HG02588 (cell line): ENCODE measurements around the gene ULK4.

ENCODE experiments used
- ATAC-seq: cut with Tn5 transposase; IDR thresholded peaks from one replicate; pipeline ENCODE4 v1.9.1; 2021; ENCODE audit warnings: mild to moderate bottlenecking, moderate library complexity; ENCODE audit not compliant: unreplicated experiment

The ULK4 gene

GRCh38 chr3:41241800-41242571 is 719.9 kb downstream of the ULK4 start:
- no peak for ATAC-seq

GRCh38 chr3:41241161-41241560 is 720.7 kb downstream of the ULK4 start:
- no peak for ATAC-seq

- no peak for ATAC-seq
Observed at GRCh38 chr3:41239587-41239986, 722.3 kb downstream of the ULK4 start.

- ATAC-seq = no peak
Observed at GRCh38 chr3:41237907-41238306, 724.0 kb downstream of the ULK4 start.

GRCh38 chr3:41236228-41236627 is 725.7 kb downstream of the ULK4 start:
- ATAC-seq = no peak

GRCh38 chr3:41234823-41235721 is 726.8 kb downstream of the ULK4 start:
- ATAC-seq = no peak

- ATAC-seq = no peak
Observed at GRCh38 chr3:41224120-41224806, 737.6 kb downstream of the ULK4 start.

GRCh38 chr3:41223691-41224090 is 738.2 kb downstream of the ULK4 start:
- ATAC-seq = no peak

- ATAC-seq = no peak
Observed at GRCh38 chr3:41223078-41223477, 738.8 kb downstream of the ULK4 start.

- ATAC-seq = no peak
Observed at GRCh38 chr3:41222501-41222900, 739.4 kb downstream of the ULK4 start.

GRCh38 chr3:41222012-41222411 is 739.9 kb downstream of the ULK4 start:
- no peak for ATAC-seq

GRCh38 chr3:41220906-41221677 is 740.8 kb downstream of the ULK4 start:
- no peak for ATAC-seq

- no peak for ATAC-seq
Observed at GRCh38 chr3:41219424-41219823, 742.5 kb downstream of the ULK4 start.

GRCh38 chr3:41216993-41217392 is 744.9 kb downstream of the ULK4 start:
- ATAC-seq = no peak

- ATAC-seq = no peak
Observed at GRCh38 chr3:41216422-41216821, 745.5 kb downstream of the ULK4 start.

GRCh38 chr3:41213588-41213987 is 748.3 kb downstream of the ULK4 start:
- ATAC-seq = no peak

- no peak for ATAC-seq
Observed at GRCh38 chr3:41212088-41212487, 749.8 kb downstream of the ULK4 start.

- ATAC-seq = no peak
Observed at GRCh38 chr3:41210966-41211365, 750.9 kb downstream of the ULK4 start.

- no peak for ATAC-seq
Observed at GRCh38 chr3:41209646-41210045, 752.3 kb downstream of the ULK4 start.

GRCh38 chr3:41208507-41209220 is 753.2 kb downstream of the ULK4 start:
- ATAC-seq = no peak
